UCSD-AML1 (cell line): ENCODE measurements around the gene XKR7.
"Not testable (repeated sequence)": the region's sequence is repeated elsewhere in the genome, so short reads cannot be mapped to it uniquely, and the experiment has no call there.

Source experiments
- DNase-seq: peaks from one replicate; lab custom pipeline; 2025; ENCODE audit not compliant: unreplicated experiment; lab: John Stamatoyannopoulos, UW

Gene XKR7

DNA sequence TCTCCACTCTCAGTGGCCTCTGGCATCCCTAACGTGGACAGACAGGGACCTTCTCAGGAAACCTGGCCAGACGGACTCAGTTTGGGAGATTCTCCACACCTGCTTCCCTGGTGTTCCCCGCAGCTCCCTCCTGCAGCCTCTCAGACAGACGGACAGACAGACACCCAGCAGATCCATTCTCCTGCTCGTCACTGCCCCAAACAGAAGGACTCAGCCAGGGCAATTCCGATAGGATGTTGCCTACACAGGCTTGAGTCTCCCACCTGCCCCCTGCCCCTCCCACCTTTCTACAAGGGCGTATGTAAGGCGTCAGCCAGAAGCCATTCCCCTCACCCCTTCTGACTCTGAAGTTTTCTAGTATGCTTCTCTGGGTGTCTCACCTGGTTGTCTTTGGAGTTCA is 42.7 kb downstream of the XKR7 start:
- no peak for DNase-seq

GRCh38 chr20:32012159-32012688 is 44.3 kb downstream of the XKR7 start:
- no peak for DNase-seq

DNA sequence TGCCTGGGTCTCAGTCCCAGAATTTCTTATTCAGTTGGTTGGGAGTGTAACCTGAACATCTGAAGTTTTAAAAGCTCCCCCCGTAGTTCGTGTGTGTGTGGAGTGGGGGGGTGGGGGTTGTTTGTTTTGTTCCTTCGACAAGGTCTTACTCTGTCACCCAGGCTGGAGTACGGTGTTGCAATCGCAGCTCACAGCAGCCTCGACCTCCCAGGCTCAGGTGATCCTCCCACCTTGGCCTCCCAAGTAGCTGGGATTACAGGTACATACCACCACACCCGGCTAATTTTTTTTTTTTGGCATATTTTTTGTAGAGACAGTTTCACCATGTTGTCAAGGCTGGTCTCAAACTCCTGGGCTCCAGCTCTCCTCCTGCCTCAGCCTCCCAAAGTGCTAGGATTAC is 45.4 kb downstream of the XKR7 start:
- DNase-seq: no peak

GRCh38 chr20:32017711-32018251 is 49.8 kb downstream of the XKR7 start:
- peak; percentile 46 for DNase-seq

DNA sequence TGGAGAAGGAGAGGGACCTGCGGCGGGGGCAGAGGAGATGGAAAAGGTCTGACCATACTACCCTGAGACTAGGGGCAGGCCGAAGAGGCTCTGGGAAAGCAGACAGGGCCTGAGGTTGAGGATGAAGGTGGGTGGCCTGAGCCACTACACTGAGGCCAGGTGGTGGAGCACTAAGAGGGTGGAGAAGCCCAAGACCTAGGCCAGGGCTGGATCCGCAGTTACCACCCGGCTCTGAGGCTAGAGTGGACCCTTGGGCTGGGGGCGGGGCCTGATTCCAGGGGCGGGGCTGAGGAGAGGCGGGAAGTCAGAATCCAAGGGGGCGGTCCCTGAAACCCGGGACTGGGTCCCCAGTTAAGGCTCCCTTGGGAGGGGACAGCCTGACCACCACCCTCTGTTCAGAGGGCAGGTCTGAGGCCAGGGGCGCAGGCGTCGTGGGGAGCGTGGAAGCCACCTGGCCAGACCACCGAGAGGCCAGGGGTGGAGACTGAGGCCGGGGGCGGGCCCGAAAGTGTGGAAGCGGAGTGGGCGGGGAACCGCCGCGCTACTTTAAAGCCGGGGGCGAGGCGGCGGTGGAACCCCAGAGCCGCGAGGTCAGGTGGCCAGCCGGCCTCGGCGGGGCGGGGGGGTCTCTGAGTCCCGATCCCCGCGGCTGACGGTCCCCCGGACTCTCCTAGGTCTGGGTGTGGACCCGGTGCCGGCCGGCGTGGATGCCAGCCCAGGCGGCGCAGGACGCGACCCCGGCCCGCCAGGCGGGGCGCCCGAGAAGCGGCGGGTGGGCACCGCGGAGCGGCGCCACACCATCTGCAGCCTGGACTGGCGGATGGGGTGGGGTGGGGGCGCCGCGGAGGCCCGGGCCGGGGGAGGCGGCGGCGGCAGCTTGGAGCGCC is 50.6 kb downstream of the XKR7 start:
- DNase-seq: peak; percentile 83

- peak; percentile 43 for DNase-seq
Measured at GRCh38 chr20:32019156-32019510, 51.2 kb downstream of the XKR7 start.

- no peak for DNase-seq
Measured at GRCh38 chr20:32019563-32020463, 51.9 kb downstream of the XKR7 start.

DNA sequence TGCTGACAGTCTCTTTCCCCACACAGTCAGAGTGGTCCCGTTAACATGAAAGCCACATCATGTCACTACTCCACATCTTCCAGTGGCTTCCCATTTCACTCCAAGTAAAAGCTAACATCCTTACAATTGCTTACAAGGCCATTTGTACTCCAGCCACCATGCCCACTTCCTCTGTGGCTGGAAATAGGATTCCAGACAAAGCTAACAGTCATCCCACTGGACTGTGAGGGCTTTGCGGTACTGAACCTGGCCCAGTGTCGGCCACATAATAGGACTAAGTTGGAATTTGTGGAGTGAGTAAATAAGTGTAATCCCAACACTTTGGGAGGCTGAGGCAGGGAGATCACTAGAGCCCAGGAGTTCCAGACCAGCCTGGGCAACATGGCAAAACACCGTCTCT is 53.1 kb downstream of the XKR7 start:
- no peak for DNase-seq

GRCh38 chr20:32024683-32025295 is 56.8 kb downstream of the XKR7 start:
- no peak for DNase-seq

DNA sequence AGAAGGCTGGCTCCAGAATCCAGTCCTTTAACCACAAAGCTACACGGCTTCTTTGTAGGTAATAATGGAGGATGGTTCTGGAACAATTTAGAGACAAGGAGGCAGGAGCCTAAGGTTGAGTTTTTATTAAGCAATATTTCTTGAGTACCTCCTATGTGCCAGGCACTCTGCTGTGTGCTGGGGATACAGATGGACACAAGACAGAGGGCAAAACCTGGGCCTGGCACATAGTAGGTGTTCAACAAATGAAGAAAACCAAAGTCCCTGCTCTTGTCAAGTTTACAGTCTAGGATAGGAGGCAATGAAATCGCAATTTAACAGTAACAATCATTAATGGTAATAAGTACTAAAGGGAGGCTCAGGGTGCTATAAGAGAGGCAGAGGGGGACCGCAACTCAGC is 59.7 kb downstream of the XKR7 start:
- DNase-seq: no peak

DNA sequence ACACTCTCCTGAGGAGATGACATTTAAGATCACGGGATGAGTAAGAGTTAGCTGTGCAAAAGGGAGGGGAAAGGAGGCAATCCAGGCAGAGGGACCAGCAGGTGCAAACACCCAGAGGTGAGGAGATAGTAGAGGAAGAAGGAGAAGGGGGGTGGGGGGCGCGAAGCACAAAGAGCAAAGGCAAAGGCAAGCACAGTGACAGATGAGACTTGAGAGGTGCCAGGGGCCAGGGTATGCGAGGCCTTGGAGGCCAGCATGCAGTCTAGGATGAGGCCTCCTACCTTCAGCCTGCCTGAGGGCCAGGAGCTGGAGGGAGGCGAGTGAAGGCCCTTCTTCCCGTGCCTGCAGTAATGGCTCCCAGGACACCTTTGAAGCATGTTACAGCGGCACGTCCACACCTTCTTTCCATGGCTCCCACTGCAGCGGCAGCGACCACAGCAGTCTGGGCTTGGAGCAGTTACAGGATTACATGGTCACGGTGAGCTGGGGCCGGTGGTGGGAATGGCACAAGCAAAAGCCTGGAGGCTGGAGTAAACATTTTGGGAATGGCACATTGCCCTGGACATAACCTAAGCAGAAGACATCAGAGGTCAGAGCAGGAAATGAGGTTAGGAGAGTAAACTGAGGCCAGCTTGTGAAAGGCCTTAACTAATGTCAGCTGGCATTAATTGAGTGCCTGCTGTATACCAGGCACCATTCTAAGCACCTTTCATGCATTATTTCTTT is 60.9 kb downstream of the XKR7 start:
- no peak for DNase-seq

DNA sequence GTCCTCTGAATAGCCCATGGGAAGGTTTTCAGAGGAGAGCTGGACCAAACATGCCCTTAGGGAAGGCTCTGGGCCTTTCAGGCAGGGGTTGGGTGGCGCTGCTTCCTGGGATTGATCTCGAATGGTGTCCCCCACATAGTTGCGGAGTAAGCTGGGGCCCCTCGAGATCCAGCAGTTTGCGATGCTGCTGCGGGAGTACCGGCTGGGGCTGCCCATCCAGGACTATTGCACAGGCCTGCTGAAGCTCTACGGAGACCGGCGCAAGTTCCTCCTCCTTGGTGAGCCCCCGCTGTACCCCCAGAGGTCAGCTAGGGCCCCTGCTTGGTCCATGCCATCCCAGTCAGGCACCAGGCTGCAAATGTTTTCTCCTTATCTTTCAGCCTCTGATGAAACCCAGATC is 61.6 kb downstream of the XKR7 start:
- no peak for DNase-seq

- peak; percentile 57 for DNase-seq
Measured at GRCh38 chr20:32031007-32031958, 63.3 kb downstream of the XKR7 start.

GRCh38 chr20:32033316-32033715 is 65.4 kb downstream of the XKR7 start:
- DNase-seq: no peak

- not testable (repeated sequence) for DNase-seq
Measured at GRCh38 chr20:32033721-32034120, 65.8 kb downstream of the XKR7 start.

- DNase-seq: peak; percentile 62
Measured at GRCh38 chr20:32034581-32035425, 66.9 kb downstream of the XKR7 start.

DNA sequence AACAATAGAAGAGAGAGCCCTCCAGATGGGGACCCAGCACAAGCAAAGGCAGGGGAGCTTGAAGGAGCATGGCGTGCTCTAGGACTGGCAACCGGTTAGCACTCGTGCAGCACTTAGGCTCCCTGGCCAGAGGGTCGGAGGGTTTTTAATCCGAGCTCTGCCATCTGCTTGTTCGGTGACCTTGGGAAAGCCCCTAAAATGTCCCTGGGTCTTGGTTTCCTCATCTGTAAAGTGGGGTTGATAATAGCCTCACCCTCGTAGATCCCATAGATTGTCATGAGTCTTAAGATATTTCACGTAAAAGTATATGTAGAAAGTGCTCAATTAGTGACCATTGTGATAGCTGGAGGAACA is 67.5 kb downstream of the XKR7 start:
- no peak for DNase-seq

GRCh38 chr20:32036252-32036651 is 68.3 kb downstream of the XKR7 start:
- DNase-seq: no peak
